ENCODE data around the gene CALY.

The CALY gene

DNA sequence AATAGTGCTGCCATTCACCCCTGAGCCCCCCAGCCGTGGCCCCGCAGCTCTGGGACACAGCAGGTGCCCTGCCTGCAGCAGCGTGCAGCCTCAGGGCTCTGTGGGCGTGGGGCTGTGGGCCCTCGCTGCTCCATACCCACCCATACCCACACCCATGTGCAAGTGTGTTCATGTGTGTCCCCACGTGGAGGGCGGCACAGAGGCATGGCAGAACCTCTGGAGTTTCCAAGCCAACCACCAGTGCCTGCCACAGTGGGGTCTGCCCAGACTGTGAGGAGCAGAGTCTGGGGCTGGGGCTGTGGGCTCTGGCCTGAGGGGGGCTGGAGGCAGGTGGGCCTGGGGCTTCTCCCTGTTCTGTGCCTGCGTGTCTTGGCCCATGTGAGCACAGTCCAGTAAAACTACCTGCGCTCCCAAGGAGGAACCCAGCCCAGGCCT, 12.9 kb upstream of the CALY start:
- ChIA-PET CTCF (no interaction called here), POLR2A (no interaction called here)
- TF ChIP-seq, protein P1, sequence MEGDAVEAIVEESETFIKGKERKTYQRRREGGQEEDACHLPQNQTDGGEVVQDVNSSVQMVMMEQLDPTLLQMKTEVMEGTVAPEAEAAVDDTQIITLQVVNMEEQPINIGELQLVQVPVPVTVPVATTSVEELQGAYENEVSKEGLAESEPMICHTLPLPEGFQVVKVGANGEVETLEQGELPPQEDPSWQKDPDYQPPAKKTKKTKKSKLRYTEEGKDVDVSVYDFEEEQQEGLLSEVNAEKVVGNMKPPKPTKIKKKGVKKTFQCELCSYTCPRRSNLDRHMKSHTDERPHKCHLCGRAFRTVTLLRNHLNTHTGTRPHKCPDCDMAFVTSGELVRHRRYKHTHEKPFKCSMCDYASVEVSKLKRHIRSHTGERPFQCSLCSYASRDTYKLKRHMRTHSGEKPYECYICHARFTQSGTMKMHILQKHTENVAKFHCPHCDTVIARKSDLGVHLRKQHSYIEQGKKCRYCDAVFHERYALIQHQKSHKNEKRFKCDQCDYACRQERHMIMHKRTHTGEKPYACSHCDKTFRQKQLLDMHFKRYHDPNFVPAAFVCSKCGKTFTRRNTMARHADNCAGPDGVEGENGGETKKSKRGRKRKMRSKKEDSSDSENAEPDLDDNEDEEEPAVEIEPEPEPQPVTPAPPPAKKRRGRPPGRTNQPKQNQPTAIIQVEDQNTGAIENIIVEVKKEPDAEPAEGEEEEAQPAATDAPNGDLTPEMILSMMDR (IDR thresholded peaks at IDR 0.05; ENCODE audit: control extremely low read depth, extremely low read depth, low read depth, missing control alignments), result no peak
- DNase-seq (ENCODE audit: extremely low spot score), result no peak

DNA sequence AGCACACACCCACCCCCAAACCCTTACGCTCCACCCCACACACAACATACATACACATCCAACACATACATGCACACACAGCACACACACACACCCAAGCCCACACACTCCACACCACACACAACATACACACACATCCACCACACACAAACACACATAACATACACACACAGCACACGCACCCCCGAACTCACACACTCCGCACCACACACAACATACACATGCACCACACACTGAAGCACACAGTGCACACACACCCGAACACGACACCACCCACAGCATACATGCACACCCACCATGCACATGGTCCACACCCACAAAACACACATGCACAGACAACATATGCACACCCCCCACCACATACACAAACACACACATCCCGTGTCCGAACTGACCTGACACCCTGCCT, 12.5 kb upstream of the CALY start:
- no peak for DNase-seq (ENCODE audit: extremely low spot score)
- ChIA-PET POLR2A (no interaction called here), CTCF (no interaction called here)
- TF ChIP-seq, protein P1 (IDR thresholded peaks at IDR 0.05; ENCODE audit: control extremely low read depth, extremely low read depth, low read depth, missing control alignments), result no peak

DNA sequence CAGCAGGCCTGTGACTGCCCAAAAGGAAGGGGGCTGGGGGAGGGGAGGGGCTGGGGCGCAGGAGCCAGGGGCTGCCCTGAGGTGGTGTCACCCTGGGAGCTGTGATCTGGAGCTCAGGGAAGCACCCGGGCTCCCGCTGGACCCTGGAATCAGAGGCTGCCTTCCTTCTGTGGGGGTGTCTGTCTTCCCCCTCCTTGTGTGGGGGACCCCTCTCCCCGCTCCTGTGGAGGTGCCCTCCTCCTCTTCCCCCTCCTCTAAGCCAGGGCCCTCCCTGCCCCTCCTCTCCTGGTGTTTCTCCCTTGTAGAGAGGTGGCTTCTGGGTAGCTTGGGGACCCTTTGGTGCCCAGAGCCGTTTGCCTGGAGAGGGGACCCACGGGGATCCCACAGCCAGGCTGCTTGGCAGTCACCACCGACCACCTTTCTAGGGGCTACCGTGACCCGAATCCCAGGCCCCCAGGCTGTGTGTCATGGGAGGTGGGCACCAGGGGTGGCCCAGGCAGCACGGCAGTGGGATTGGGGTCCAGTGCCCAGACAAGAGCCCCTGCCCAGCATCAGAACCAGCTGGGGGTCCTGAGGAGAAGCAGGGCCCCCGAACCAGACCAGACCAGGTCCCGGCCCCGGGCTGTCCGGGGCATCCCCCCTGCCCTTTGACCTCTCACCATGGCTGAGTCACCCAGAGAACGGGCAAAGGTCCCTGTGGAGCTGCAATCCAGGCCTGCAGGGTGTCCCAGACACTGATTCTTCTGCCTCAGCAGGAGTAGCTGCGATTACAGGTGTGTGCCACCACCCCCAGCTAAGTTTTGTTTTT, 11.2 kb upstream of the CALY start:
- TF ChIP-seq, protein P1 (IDR thresholded peaks at IDR 0.05; ENCODE audit: control extremely low read depth, extremely low read depth, low read depth, missing control alignments), result no peak
- CTCF ChIA-PET, result interaction anchor here (1.1 to 1.2 kb wide), 2 partner anchors 18 to 28 kb away, joined by 3 to 4 read pairs; no protein-coding TSS in a partner anchor

DNA sequence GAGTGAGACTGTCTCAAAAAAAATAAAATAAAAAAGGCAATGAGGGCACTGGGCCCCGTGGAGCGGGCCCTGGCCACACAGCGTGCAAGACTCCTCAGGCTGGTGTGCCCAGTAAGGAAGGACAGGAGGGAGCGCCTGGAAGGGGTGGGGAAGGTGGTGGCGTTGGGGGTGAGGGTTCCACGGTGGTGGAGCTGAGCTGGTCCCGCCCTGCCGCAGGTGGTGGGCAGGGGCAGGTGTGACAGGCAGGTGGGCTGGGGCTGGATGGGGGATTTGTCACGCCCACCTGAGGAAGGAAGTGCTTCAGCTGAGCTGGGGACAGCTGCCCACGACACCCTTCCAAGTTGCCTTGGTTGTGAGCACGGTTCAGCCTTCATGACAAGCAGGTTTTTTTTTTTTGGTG, 9.7 kb upstream of the CALY start:
- DNase-seq (ENCODE audit: extremely low spot score), result no peak
- TF ChIP-seq, protein P1 (IDR thresholded peaks at IDR 0.05; ENCODE audit: control extremely low read depth, extremely low read depth, low read depth, missing control alignments), result no peak
- ChIA-PET CTCF (interaction anchor here (1.0 to 1.2 kb wide), 3 partner anchors 11 to 32 kb away, joined by 3 read pairs; partner anchors contain the start of gene FUOM), POLR2A (interaction anchor here (0.5 to 0.7 kb wide), 2 partner anchors 31 to 85 kb away, joined by 3 to 5 read pairs; no protein-coding TSS in a partner anchor)

More for the DNA sequence above, 11.2 kb upstream of the CALY start:
- no peak for DNase-seq (ENCODE audit: extremely low spot score)
- POLR2A ChIA-PET, result no interaction called here

DNA sequence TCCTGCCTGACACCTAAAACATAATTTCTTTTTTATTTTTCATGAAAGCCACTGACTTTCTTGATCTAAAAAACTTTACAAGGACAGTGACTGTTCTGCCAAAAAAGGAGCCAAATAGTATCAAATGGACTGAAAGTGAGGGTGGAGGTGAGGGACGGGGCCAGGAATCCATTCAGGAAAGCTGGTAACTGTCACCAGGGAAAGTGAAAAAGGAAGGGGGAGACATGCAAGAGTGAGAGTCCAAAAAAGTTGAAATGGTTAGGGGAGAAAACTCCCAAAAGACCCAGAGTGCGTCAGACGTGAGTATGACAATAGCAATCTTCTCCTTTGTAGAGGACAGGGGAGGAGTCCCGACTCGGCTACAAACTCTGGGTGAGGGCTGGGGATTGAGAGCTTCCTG, 7.5 kb upstream of the CALY start:
- ChIA-PET POLR2A (interaction anchor here (0.6 kb wide), 1 partner anchor 13 kb away, joined by 3 read pairs; the partner anchor contains the start of gene FUOM), CTCF (interaction anchor here (1.9 kb wide), 1 partner anchor 14 kb away, joined by 8 read pairs; no protein-coding TSS in a partner anchor)
- TF ChIP-seq, protein P1 (IDR thresholded peaks at IDR 0.05; ENCODE audit: control extremely low read depth, extremely low read depth, low read depth, missing control alignments), result no peak
- DNase-seq (ENCODE audit: extremely low spot score), result no peak

DNA sequence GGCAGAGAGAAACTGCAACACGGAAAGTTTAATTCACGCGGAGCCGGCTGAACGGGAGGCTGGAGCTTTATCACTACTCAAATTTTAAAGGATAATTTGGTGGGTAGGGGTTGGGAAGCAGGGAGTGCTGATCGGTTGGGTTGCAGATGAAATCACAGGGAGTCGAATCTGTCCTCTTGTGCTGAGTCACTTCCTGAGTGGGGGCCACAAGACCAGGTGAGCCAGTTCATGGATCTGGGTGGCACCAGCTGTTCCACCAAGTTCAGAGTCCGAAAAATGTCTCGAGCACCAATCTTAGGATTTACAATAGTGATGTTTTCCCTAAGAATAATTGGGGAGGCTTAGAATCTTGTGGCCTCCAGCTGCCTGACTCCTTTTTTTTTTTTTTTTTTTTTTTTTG, 6.9 kb upstream of the CALY start:
- no peak for DNase-seq (ENCODE audit: extremely low spot score)
- ChIA-PET POLR2A (interaction anchor here (0.6 kb wide), 1 partner anchor 14 kb away, joined by 3 read pairs; the partner anchor contains the start of gene FUOM), CTCF (interaction anchor here (1.9 kb wide), 1 partner anchor 14 kb away, joined by 8 read pairs; no protein-coding TSS in a partner anchor)
- TF ChIP-seq, protein P1 (IDR thresholded peaks at IDR 0.05; ENCODE audit: control extremely low read depth, extremely low read depth, low read depth, missing control alignments), result no peak
